Thyroid gland (tissue), 4 donors: ENCODE measurements around the gene TAOK1. TPM values are rescaled to one million over a fixed set of nuclear protein-coding genes. Genes with fewer than 3 reads are reported as not detected.

Experiments
- DNase-seq, 2 donors: peaks; one replicate each; pipeline ENCODE4 v3.0.0-alpha.2; 2019
- H3K27ac ChIP-seq, 3 donors: fragments of 200-600 bp; sonication (generic); 1 replicate in 2 of 3; 2 replicates in 1 of 3; pipeline ENCODE4 v1.5.1; 2016 to 2019; ENCODE audit warnings: mild to moderate bottlenecking in 1 of 3, moderate library complexity in 1 of 3
- H3K27me3 ChIP-seq: fragments of 200-600 bp; sonication (generic); one replicate; pipeline ENCODE4 v1.5.1; 2019
- H3K36me3 ChIP-seq, 2 donors: fragments of 200-600 bp; sonication (generic); one replicate each; pipeline ENCODE4 v1.5.1; 2016 to 2019
- H3K4me1 ChIP-seq, 2 donors: fragments of 200-600 bp; sonication (generic); one replicate each; pipeline ENCODE4 v1.5.1; 2017 to 2019
- H3K4me3 ChIP-seq, 3 donors: fragments of 200-600 bp; sonication (generic); replicated peaks in 1 of 3; 1 replicate in 2 of 3; 2 replicates in 1 of 3; pipeline ENCODE4 v1.5.1; 2016; ENCODE audit warnings: mild to moderate bottlenecking in 1 of 3
- H3K9me3 ChIP-seq: fragments of 200-600 bp; sonication (generic); one replicate; pipeline ENCODE4 v1.5.1; 2017
- CTCF ChIP-seq, 6 experiments: fragments of 200-600 bp in 3 of 6; fragments of 450-650 bp in 3 of 6; sonication (generic) in 3 of 6; IDR thresholded peaks; one replicate each; pipeline ENCODE4 v1.5.1; 2016 to 2019; ENCODE audit warnings: antibody characterized with exemption in 6 of 6, mild to moderate bottlenecking in 2 of 6, inconsistent platforms in 1 of 6, moderate library complexity in 1 of 6
- POLR2A ChIP-seq, 2 donors: fragments of 450-650 bp; IDR thresholded peaks; one replicate each; pipeline ENCODE4 v1.6.1; 2017; ENCODE audit warnings: antibody characterized with exemption in 2 of 2, mild to moderate bottlenecking in 2 of 2, moderate library complexity in 1 of 2
- WGBS, 2 donors: methylation state at CpG; one replicate each; pipeline ENCODE4 v1.1.5; 2017; 5-methylcytosine and 5-hydroxymethylcytosine counted together
- intact Hi-C: fragments of 100-400 bp; cut with DNase I; formaldehyde crosslinking; loops from one replicate; pipeline ENCODE4 v1.15.1; 2023
- total RNA-seq, 4 donors: library from RNA; depleted of rRNA; stranded (reverse); fragments of >200 nt; gene quantifications; one replicate each; pipeline ENCODE4 v1.2.3, GENCODE V29; 2016

TAOK1 gene
- total RNA-seq, 4 donors from 2014 or later, result 62.9 to 87.5 (median 68.8) TPM

GRCh38 chr17:29590411-29591145 is 200.4 kb downstream of the TAOK1 start:
- Histone ChIP-seq H3K36me3 (no peaks in the 10 kb centered on the region), H3K27ac (peak overlapping the region in 1 of 3 donors; percentile 79), H3K9me3 (no peaks in the 10 kb centered on the region), H3K4me3 (peak overlapping the region in 1 of 3 donors; percentile 16), H3K27me3 (no peaks in the 10 kb centered on the region), H3K4me1 (peaks cover 50 to 60% of the 10 kb centered on the region in 2 donors)
- 49 to 69% methylated on average over 10 to 27 of the region's 30 CpGs for WGBS, 2 donors
- no peak for DNase-seq
- intact Hi-C loops, result no loop called here
- no peak for TF ChIP-seq CTCF (IDR thresholded peaks at IDR 0.05)
- no peak for TF ChIP-seq POLR2A (IDR thresholded peaks at IDR 0.05)

- peak overlapping the region; percentile 21 to 79 (median 56) for H3K27ac ChIP-seq
- H3K4me3 ChIP-seq, result no peak overlapping the region
- H3K27me3 ChIP-seq, result no peaks in the 10 kb centered on the region
- no peaks in the 10 kb centered on the region for H3K36me3 ChIP-seq
- DNase-seq, result peak; percentile 55 to 56
- intact Hi-C loops, result no loop called here
- WGBS, 2 donors, result 3 to 4% methylated on average over 26 to 31 of the region's 31 CpGs
- no peak for TF ChIP-seq POLR2A (IDR thresholded peaks at IDR 0.05)
- TF ChIP-seq CTCF (IDR thresholded peaks at IDR 0.05), result no peak
- H3K9me3 ChIP-seq, result no peaks in the 10 kb centered on the region
- H3K4me1 ChIP-seq, result peaks cover 50 to 60% of the 10 kb centered on the region in 2 donors
Measured at GRCh38 chr17:29591146-29591736, 201.1 kb downstream of the TAOK1 start.

GRCh38 chr17:29591737-29592608 is 201.8 kb downstream of the TAOK1 start:
- no peak overlapping the region for H3K4me3 ChIP-seq
- no peaks in the 10 kb centered on the region for H3K27me3 ChIP-seq
- no peaks in the 10 kb centered on the region for H3K9me3 ChIP-seq
- H3K4me1 ChIP-seq, result peaks cover 49 to 54% of the 10 kb centered on the region in 2 donors
- TF ChIP-seq POLR2A (IDR thresholded peaks at IDR 0.05), result peak in 1 of 2 donors; percentile 25
- peak; percentile 82 to 98 (median 92) for TF ChIP-seq CTCF (IDR thresholded peaks at IDR 0.05)
- H3K27ac ChIP-seq, result peak overlapping the region; percentile 33 to 79 (median 56)
- DNase-seq, result peak; percentile 89
- WGBS, 2 donors, result 16 to 29% methylated on average over 17 to 25 of the region's 25 CpGs
- intact Hi-C loops, result no loop called here
- H3K36me3 ChIP-seq, result no peaks in the 10 kb centered on the region

GRCh38 chr17:29592850-29593551 is 202.8 kb downstream of the TAOK1 start, which contains the start of gene ANKRD13B:
Gene ANKRD13B (plus strand): TSS chr17:29593132. CDS start chr17:29593622, 490 bp downstream.
- peak in 1 of 2 donors; percentile 33 for DNase-seq
- intact Hi-C loops, result no loop called here
- peaks cover 39 to 43% of the 10 kb centered on the region in 2 donors for H3K4me1 ChIP-seq
- TF ChIP-seq CTCF (IDR thresholded peaks at IDR 0.05), result no peak
- no peak for TF ChIP-seq POLR2A (IDR thresholded peaks at IDR 0.05)
- 1 to 2% methylated on average over 9 to 14 of the region's 96 CpGs for WGBS, 2 donors
- peak within 1 kb of the TSS; percentile 33 to 56 (median 56) for H3K27ac ChIP-seq
- H3K4me3 ChIP-seq, result peak within 1 kb of the TSS in 2 of 3 donors; percentile 29 to 58
- no peaks in the 10 kb centered on the region for H3K36me3 ChIP-seq
- H3K9me3 ChIP-seq, result no peaks in the 10 kb centered on the region
- no peaks in the 10 kb centered on the region for H3K27me3 ChIP-seq
